ENCODE results near the gene CEP55. TPM values are rescaled to one million over a fixed set of nuclear protein-coding genes. Genes with fewer than 3 reads are reported as not detected.

Gene CEP55
- total and polyA plus RNA-seq, 9 of the 15 experiments (the other 6 are each of a cell fraction or from before 2014, with no cell fraction given), result 4.4 to 32.5 (median 18.1) TPM

GRCh38 chr10:93568105-93568390, 71.6 kb downstream of the CEP55 start (continued):
- TF ChIP-seq PML (IDR thresholded peaks at IDR 0.05; ENCODE audit: low read length), result no peak
- TF ChIP-seq POLR2AphosphoS2 (IDR thresholded peaks at IDR 0.05; ENCODE audit: low read length), result no peak
- no peak for TF ChIP-seq HNRNPL (IDR thresholded peaks at IDR 0.05; ENCODE audit: low read depth, low read length)
- TF ChIP-seq ZNF431 (CRISPR knock-in tag; IDR thresholded peaks at IDR 0.05), result no peak
- TF ChIP-seq MLLT1 (IDR thresholded peaks at IDR 0.05), result no peak
- no peak for TF ChIP-seq RBM15 (IDR thresholded peaks at IDR 0.05; ENCODE audit: insufficient read depth, low read length)
- TF ChIP-seq CHD1 (IDR thresholded peaks at IDR 0.05; ENCODE audit: low read length), result no peak
- no peak for TF ChIP-seq ZNF551 (CRISPR knock-in tag; IDR thresholded peaks at IDR 0.05)
- no peak for TF ChIP-seq EGR1 (conservative IDR thresholded peaks at IDR 0.05)

GRCh38 chr10:93570383-93570782, 74.0 kb downstream of the CEP55 start:
- no peaks in the 10 kb centered on the region for H3K36me3 ChIP-seq (ENCODE audit: control insufficient read depth, insufficient read depth, low read length)
- POLR2A ChIA-PET, result no interaction called here
- in situ Hi-C loops (cut with MboI), result no loop called here

More at GRCh38 chr10:93570383-93570782, 74.0 kb downstream of the CEP55 start:
- DNase-seq (ENCODE audit: extremely low read depth in 1 of 4, low spot score in 3 of 4), result no peak
- peaks cover 0 to 7% of the 10 kb centered on the region in 2 experiments; a peak in 2 of 5 replicates for H3K4me1 ChIP-seq (replicated peaks in 1 of 2; ENCODE audit: control insufficient read depth in 2 of 2, insufficient read depth in 2 of 2, low read length in 2 of 2)
- CTCF ChIA-PET (ENCODE audit: low intra/inter-chr PET ratio), result no interaction called here
- no peak for FAIRE-seq
- no peaks in the 10 kb centered on the region for H4K20me1 ChIP-seq (replicated peaks; ENCODE audit: control insufficient read depth, insufficient read depth, low read length)
- no peak for TF ChIP-seq STAT5A (IDR thresholded peaks at IDR 0.05; ENCODE audit: borderline replicate concordance, low read length)
- no peak for TF ChIP-seq KAT2B (IDR thresholded peaks at IDR 0.05; ENCODE audit: low read depth, low read length)
- TF ChIP-seq ZNF589 (CRISPR knock-in tag; IDR thresholded peaks at IDR 0.05; ENCODE audit: low read depth), result no peak
- no peak for TF ChIP-seq ZBTB49 (CRISPR knock-in tag; IDR thresholded peaks at IDR 0.05; ENCODE audit: borderline replicate concordance)
- no peak for TF ChIP-seq LARP7 (IDR thresholded peaks at IDR 0.05)
- no peak for TF ChIP-seq ZBTB1 (CRISPR knock-in tag; IDR thresholded peaks at IDR 0.05; ENCODE audit: borderline replicate concordance, low read depth)
- TF ChIP-seq ZC3H11A (IDR thresholded peaks at IDR 0.05; ENCODE audit: low read depth, low read length), result no peak
- TF ChIP-seq TCF3 (CRISPR knock-in tag; IDR thresholded peaks at IDR 0.05), result no peak
- no peak for TF ChIP-seq MEIS2 (IDR thresholded peaks at IDR 0.05; ENCODE audit: partially characterized antibody)
- no peak for TF ChIP-seq SMC3 (conservative IDR thresholded peaks at IDR 0.05; ENCODE audit: insufficient read depth, low read depth, low read length)
- no peak for TF ChIP-seq PRPF4 (IDR thresholded peaks at IDR 0.05; ENCODE audit: insufficient read depth, low read depth, low read length, poor library complexity, severe bottlenecking)
- no peak for TF ChIP-seq FOXJ2 (tag; IDR thresholded peaks at IDR 0.05)
- H3K79me2 ChIP-seq (ENCODE audit: control insufficient read depth, insufficient read depth, low read length), result no peaks in the 10 kb centered on the region
- H3K27ac ChIP-seq (ENCODE audit: extremely low read depth, low read depth, low read length), result no peak overlapping the region
- H3K9ac ChIP-seq (ENCODE audit: insufficient read depth in 1 of 2, low read depth in 2 of 2, low read length in 2 of 2), result no peak overlapping the region
- H3K4me3 ChIP-seq, result no peak overlapping the region
- WGBS (ENCODE audit: insufficient coverage, low coverage, missing lambda C conversion rate), result 0% methylated on average over 3 of the region's 3 CpGs
- no peaks in the 10 kb centered on the region for H3K9me1 ChIP-seq (ENCODE audit: control insufficient read depth, insufficient read depth, low read length)
- H3K9me3 ChIP-seq (replicated peaks; ENCODE audit: control insufficient read depth, insufficient read depth, low read depth, low read length), result no peaks in the 10 kb centered on the region
- no peak overlapping the region for H2AFZ ChIP-seq (ENCODE audit: low read depth, low read length)
- peaks cover 9 to 49% of the 10 kb centered on the region in 2 experiments; a peak in 4 of 5 replicates for H3K27me3 ChIP-seq (ENCODE audit: control insufficient read depth in 2 of 2, insufficient read depth in 2 of 2, low read length in 2 of 2)
- no peak for ATAC-seq
- intact Hi-C loops (cut with micrococcal nuclease), result no loop called here
- no TSS peak for BruUV-seq (replicated peaks)
- no peak overlapping the region for H3K4me2 ChIP-seq (ENCODE audit: insufficient read depth, low read length)

All from K562 (cell line).